ENCODE results near the gene DUSP2.

DNA sequence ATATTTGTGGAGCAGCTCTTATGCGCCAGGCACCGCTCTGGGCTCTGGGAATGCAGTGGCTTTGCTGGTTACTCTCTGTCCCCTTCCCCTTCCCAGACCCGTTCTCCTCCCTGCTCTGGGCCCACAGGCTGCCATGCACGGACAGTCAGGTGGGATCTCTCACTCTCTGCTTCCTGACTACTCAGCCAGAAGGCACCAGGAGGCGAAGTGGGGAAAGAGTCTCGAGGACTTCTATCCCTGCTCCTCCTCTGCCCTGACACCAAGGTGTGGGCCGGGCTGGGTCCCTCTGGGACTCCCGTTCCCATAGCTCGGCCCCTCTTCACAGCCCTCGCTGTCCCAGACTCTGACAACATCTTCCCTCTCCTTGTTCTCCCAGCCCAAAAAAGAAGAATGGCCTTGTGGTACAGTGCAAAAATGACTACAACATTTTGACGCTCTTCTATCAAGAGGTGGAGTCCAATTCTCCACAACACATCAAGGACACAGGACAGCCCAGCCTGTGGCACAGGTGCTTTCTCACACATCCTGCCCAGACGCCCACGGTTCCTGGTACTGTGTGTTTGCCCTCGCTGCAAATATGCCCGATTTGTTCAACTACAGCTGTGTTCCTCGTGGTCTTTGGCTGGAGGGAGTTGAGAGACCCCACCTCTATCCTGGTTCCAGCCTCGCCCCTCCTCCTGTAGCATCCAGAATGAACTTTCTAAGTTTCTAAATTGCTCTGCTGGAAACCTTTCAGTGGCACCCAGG is 14.0 kb upstream of the DUSP2 start:
- TF ChIP-seq POLR2A (IDR thresholded peaks at IDR 0.05): no peak
- TF ChIP-seq, protein P1, sequence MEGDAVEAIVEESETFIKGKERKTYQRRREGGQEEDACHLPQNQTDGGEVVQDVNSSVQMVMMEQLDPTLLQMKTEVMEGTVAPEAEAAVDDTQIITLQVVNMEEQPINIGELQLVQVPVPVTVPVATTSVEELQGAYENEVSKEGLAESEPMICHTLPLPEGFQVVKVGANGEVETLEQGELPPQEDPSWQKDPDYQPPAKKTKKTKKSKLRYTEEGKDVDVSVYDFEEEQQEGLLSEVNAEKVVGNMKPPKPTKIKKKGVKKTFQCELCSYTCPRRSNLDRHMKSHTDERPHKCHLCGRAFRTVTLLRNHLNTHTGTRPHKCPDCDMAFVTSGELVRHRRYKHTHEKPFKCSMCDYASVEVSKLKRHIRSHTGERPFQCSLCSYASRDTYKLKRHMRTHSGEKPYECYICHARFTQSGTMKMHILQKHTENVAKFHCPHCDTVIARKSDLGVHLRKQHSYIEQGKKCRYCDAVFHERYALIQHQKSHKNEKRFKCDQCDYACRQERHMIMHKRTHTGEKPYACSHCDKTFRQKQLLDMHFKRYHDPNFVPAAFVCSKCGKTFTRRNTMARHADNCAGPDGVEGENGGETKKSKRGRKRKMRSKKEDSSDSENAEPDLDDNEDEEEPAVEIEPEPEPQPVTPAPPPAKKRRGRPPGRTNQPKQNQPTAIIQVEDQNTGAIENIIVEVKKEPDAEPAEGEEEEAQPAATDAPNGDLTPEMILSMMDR (IDR thresholded peaks at IDR 0.05): no peak
